B cell (primary cell): ENCODE data around the gene FZD10. TPM values are rescaled to one million over a fixed set of nuclear protein-coding genes. Genes with fewer than 3 reads are reported as not detected.

Experiments
- ATAC-seq: fragments of 200-7000 bp; cut with Tn5 transposase; one replicate; pipeline ENCODE4 v1.10.0; 2021; ENCODE audit warnings: low read depth, mild to moderate bottlenecking, moderate number of reproducible peaks, moderate library complexity
- CTCF ChIA-PET: fragments of 350-600 bp; sonication (Branson Sonifier 250); formaldehyde crosslinking; loops from one replicate; lab custom pipeline; 2021; ENCODE audit warnings: antibody characterized with exemption, inconsistent platforms; lab: Charles Lee
- POLR2A ChIA-PET: fragments of 350-600 bp; sonication (Branson Sonifier 250); formaldehyde crosslinking; loops from one replicate; lab custom pipeline; 2021; ENCODE audit warnings: antibody characterized with exemption; lab: Charles Lee
- DNase-seq: peaks from one replicate; pipeline ENCODE4 v3.0.0; 2013
- H2AFZ ChIP-seq: 2 replicates; pipeline ENCODE4 v1.6.1; 2012; ENCODE audit warnings: mild to moderate bottlenecking, low read depth, low read length; ENCODE audit not compliant: insufficient read depth, poor library complexity, severe bottlenecking
- H3K27ac ChIP-seq, 2 donors: 1 replicate in 1 of 2; 2 replicates in 1 of 2; pipeline ENCODE4 v1.5.1; 2012 to 2013; ENCODE audit warnings: low read length in 2 of 2, mild to moderate bottlenecking in 2 of 2, moderate library complexity in 1 of 2
- H3K27me3 ChIP-seq, 4 experiments: fragments of 200-600 bp in 1 of 4; sonication (generic) in 1 of 4; replicated peaks in 1 of 4; 1 replicate in 2 of 4; 2 replicates in 2 of 4; pipeline versions ENCODE4 v1.6.1 to v1.7.0; 2013 to 2016; ENCODE audit warnings: low read length in 3 of 4, mild to moderate bottlenecking in 2 of 4, mixed read lengths in 1 of 4, moderate library complexity in 1 of 4; ENCODE audit not compliant: insufficient read depth in 4 of 4, control insufficient read depth in 3 of 4; ENCODE audit errors: control extremely low read depth in 1 of 4
- H3K36me3 ChIP-seq, 2 experiments: replicated peaks in 1 of 2; 1 replicate in 1 of 2; 2 replicates in 1 of 2; pipeline versions ENCODE4 v1.6.1 to v1.7.1; 2013; ENCODE audit warnings: low read length in 1 of 2; ENCODE audit not compliant: insufficient read depth in 2 of 2, control insufficient read depth in 1 of 2; ENCODE audit errors: control extremely low read depth in 1 of 2, extremely low read depth in 1 of 2
- H3K4me1 ChIP-seq, 2 donors: fragments of 200-600 bp in 1 of 2; sonication (generic) in 1 of 2; 1 replicate in 1 of 2; 2 replicates in 1 of 2; pipeline versions ENCODE4 v1.5.1 to v1.6.1; 2013 to 2017; ENCODE audit warnings: low read length in 2 of 2; ENCODE audit not compliant: control insufficient read depth in 2 of 2, insufficient read depth in 2 of 2
- H3K4me2 ChIP-seq: replicated peaks from 2 replicates; pipeline ENCODE3; 2012; ENCODE audit warnings: mild to moderate bottlenecking, low read depth, low read length; ENCODE audit not compliant: poor library complexity, severe bottlenecking
- H3K4me3 ChIP-seq, 5 experiments: fragments of 200-600 bp in 1 of 5; sonication (generic) in 1 of 5; 1 replicate in 3 of 5; 2 replicates in 2 of 5; pipeline versions ENCODE4 v1.5.1 to v1.7.0; 2011 to 2016; ENCODE audit warnings: low read length in 4 of 5, mild to moderate bottlenecking in 4 of 5, low read depth in 2 of 5, control low read depth in 1 of 5, moderate library complexity in 1 of 5; ENCODE audit not compliant: insufficient read depth in 1 of 5; ENCODE audit errors: control extremely low read depth in 1 of 5, extremely low read depth in 1 of 5
- H3K79me2 ChIP-seq: fragments of 200-600 bp; sonication (generic); one replicate; pipeline ENCODE4 v1.6.0; 2016; ENCODE audit warnings: low read length; ENCODE audit not compliant: control insufficient read depth, insufficient read depth
- H3K9ac ChIP-seq: fragments of 200-600 bp; sonication (generic); 2 replicates; pipeline ENCODE4 v1.6.1; 2017; ENCODE audit warnings: mild to moderate bottlenecking, low read length, moderate library complexity
- H3K9me3 ChIP-seq, 3 donors: one replicate each; pipeline versions ENCODE4 v1.6.1 to v1.7.1; 2013; ENCODE audit warnings: low read length in 2 of 3; ENCODE audit not compliant: control insufficient read depth in 2 of 3, insufficient read depth in 1 of 3; ENCODE audit errors: control extremely low read depth in 1 of 3
- H4K20me1 ChIP-seq: 2 replicates; pipeline ENCODE4 v1.6.0; 2012; ENCODE audit warnings: mild to moderate bottlenecking, low read length; ENCODE audit not compliant: insufficient read depth, control insufficient read depth, poor library complexity, severe bottlenecking
- H3K27ac Mint-ChIP-seq: one replicate; pipeline ENCODE4 v1.8.0; 2021; ENCODE audit warnings: mixed read lengths
- H3K27me3 Mint-ChIP-seq: one replicate; pipeline ENCODE4 v1.8.0; 2021; ENCODE audit warnings: mixed read lengths
- H3K4me1 Mint-ChIP-seq: one replicate; pipeline ENCODE4 v1.8.0; 2021; ENCODE audit warnings: mixed read lengths
- H3K4me3 Mint-ChIP-seq: one replicate; pipeline ENCODE4 v1.8.0; 2021; ENCODE audit warnings: mixed read lengths
- H3K9me3 Mint-ChIP-seq: one replicate; pipeline ENCODE4 v1.8.0; 2022; ENCODE audit warnings: mixed read lengths; ENCODE audit not compliant: insufficient read depth
- CTCF ChIP-seq: fragments of 200-600 bp; IDR thresholded peaks from one replicate; pipeline ENCODE4 v1.8.0; 2022; ENCODE audit warnings: antibody characterized with exemption, mild to moderate bottlenecking
- EZH2 ChIP-seq: IDR thresholded peaks from 2 replicates; pipeline ENCODE4 v1.6.1; 2012; ENCODE audit warnings: borderline replicate concordance, low read depth, mild to moderate bottlenecking, moderate library complexity, low read length; ENCODE audit not compliant: insufficient read depth, poor library complexity, severe bottlenecking
- WGBS: methylation state at CpG from one replicate; pipeline ENCODE4 v1.1.5; 2013; ENCODE audit warnings: missing lambda C conversion rate; ENCODE audit not compliant: insufficient coverage; 5-methylcytosine and 5-hydroxymethylcytosine counted together
- intact Hi-C: fragments of 100-400 bp; cut with micrococcal nuclease; formaldehyde crosslinking; loops from one replicate; pipeline ENCODE4 v1.10.0; 2022
- polyA plus RNA-seq: library from polyadenylated mRNA; depleted of rRNA; stranded (reverse); fragments of >200 nt; gene quantifications from 2 replicates; pipeline ENCODE4 v1.2.3, GENCODE V29; 2012
- total RNA-seq, 2 donors: library from RNA; stranded (reverse); fragments of 120-200 nt in 1 of 2; gene quantifications; 1 replicate in 1 of 2; 2 replicates in 1 of 2; pipeline versions ENCODE4 v1.2.3 to v1.2.4, GENCODE V29; 2013 to 2022

Gene FZD10
- total and polyA plus RNA-seq, 2 donors (not counting 1 experiment from before 2014, with no cell fraction given): not detected

- no peak for ATAC-seq
- CTCF ChIA-PET: no interaction called here
Measured at GRCh38 chr12:130131025-130131424, 31.2 kb upstream of the FZD10 start.

GRCh38 chr12:130131801-130132200 is 30.5 kb upstream of the FZD10 start:
- intact Hi-C loops: no loop called here
- Histone ChIP-seq H2AFZ (no peak overlapping the region), H3K4me3 (no peak overlapping the region), H3K27ac (no peak overlapping the region), H3K9ac (no peak overlapping the region), H3K27me3 (no peaks in the 10 kb centered on the region), H3K79me2 (no peaks in the 10 kb centered on the region), H3K4me2 (no peak overlapping the region), H3K9me3 (peaks cover 0 to 51% (median 0%) of the 10 kb centered on the region in 3 donors), H3K4me1 (no peaks in the 10 kb centered on the region), H4K20me1 (no peaks in the 10 kb centered on the region), H3K36me3 (no peaks in the 10 kb centered on the region)
- CTCF ChIA-PET: no interaction called here
- Mint-ChIP-seq H3K27me3 (peaks cover 3% of the 10 kb centered on the region), H3K4me3 (no peak overlapping the region), H3K4me1 (no peaks in the 10 kb centered on the region), H3K27ac (no peak overlapping the region), H3K9me3 (peaks cover 4% of the 10 kb centered on the region)
- POLR2A ChIA-PET: no interaction called here
- DNase-seq: no peak
- TF ChIP-seq CTCF: no peak
- no peak for TF ChIP-seq EZH2
- WGBS: 65% methylated on average over 7 of the region's 8 CpGs
- ATAC-seq: no peak

More at GRCh38 chr12:130131025-130131424, 31.2 kb upstream of the FZD10 start:
- Mint-ChIP-seq H3K27me3 (no peaks in the 10 kb centered on the region), H3K27ac (no peak overlapping the region), H3K4me3 (no peak overlapping the region), H3K9me3 (peaks cover 4% of the 10 kb centered on the region), H3K4me1 (no peaks in the 10 kb centered on the region)
- Histone ChIP-seq H3K36me3 (no peaks in the 10 kb centered on the region), H3K27me3 (no peaks in the 10 kb centered on the region), H3K9me3 (peaks cover 0 to 52% (median 0%) of the 10 kb centered on the region in 3 donors), H3K4me3 (no peak overlapping the region), H3K4me1 (no peaks in the 10 kb centered on the region), H3K79me2 (no peaks in the 10 kb centered on the region), H3K4me2 (no peak overlapping the region), H4K20me1 (no peaks in the 10 kb centered on the region), H2AFZ (no peak overlapping the region), H3K27ac (no peak overlapping the region), H3K9ac (no peak overlapping the region)
- 82% methylated on average over 14 of the region's 14 CpGs for WGBS
- no peak for DNase-seq
- intact Hi-C loops: no loop called here
- POLR2A ChIA-PET: no interaction called here
- TF ChIP-seq CTCF: no peak
- TF ChIP-seq EZH2: no peak
